Measurements from ENCODE around the gene JAZF1. TPM values are rescaled to one million over a fixed set of nuclear protein-coding genes. Genes with fewer than 3 reads are reported as not detected.

Gene JAZF1
- total and polyA plus RNA-seq, 3 donors from 2014 or later, result 38.5 to 51.0 (median 46.4) TPM

- no peak for DNase-seq
- 93 to 96% methylated on average over 3 of the region's 3 CpGs for WGBS, 2 donors
- no peaks in the 10 kb centered on the region for H3K4me1 ChIP-seq
Measured at GRCh38 chr7:27948861-27949260, 231.7 kb downstream of the JAZF1 start.

GRCh38 chr7:27947586-27948278 lies 232.9 kb downstream of the JAZF1 start:
- Histone ChIP-seq H3K9me3 (no peaks in the 10 kb centered on the region), H3K36me3 (ENCODE audit: low read depth, missing control alignments) (no peaks in the 10 kb centered on the region), H3K27ac (no peak overlapping the region), H3K4me3 (no peak overlapping the region), H3K4me1 (no peaks in the 10 kb centered on the region), H3K27me3 (no peaks in the 10 kb centered on the region)
- TF ChIP-seq POLR2A (IDR thresholded peaks at IDR 0.05) (no peak), CTCF (IDR thresholded peaks at IDR 0.05) (no peak)
- intact Hi-C loops (cut with DNase I; ENCODE audit: low total_unique reads), result no loop called here
- DNase-seq, result no peak
- 68 to 69% methylated on average over 7 of the region's 7 CpGs for WGBS, 2 donors

More at GRCh38 chr7:27948861-27949260, 231.7 kb downstream of the JAZF1 start:
- Histone ChIP-seq H3K36me3 (ENCODE audit: low read depth, missing control alignments) (no peaks in the 10 kb centered on the region), H3K27ac (no peak overlapping the region), H3K27me3 (no peaks in the 10 kb centered on the region), H3K4me3 (no peak overlapping the region), H3K9me3 (no peaks in the 10 kb centered on the region)
- TF ChIP-seq POLR2A (IDR thresholded peaks at IDR 0.05), result no peak
- TF ChIP-seq CTCF (IDR thresholded peaks at IDR 0.05), result no peak
- intact Hi-C loops (cut with DNase I; ENCODE audit: low total_unique reads), result no loop called here

- no peak for DNase-seq
- 75 to 80% methylated on average over 2 of the region's 2 CpGs for WGBS, 2 donors
- H3K4me1 ChIP-seq, result no peaks in the 10 kb centered on the region
- no peak for TF ChIP-seq CTCF (IDR thresholded peaks at IDR 0.05)
- TF ChIP-seq POLR2A (IDR thresholded peaks at IDR 0.05), result no peak
- H3K27ac ChIP-seq, result no peak overlapping the region
- no peaks in the 10 kb centered on the region for H3K9me3 ChIP-seq
- H3K4me3 ChIP-seq, result no peak overlapping the region
- intact Hi-C loops (cut with DNase I; ENCODE audit: low total_unique reads), result no loop called here
- no peaks in the 10 kb centered on the region for H3K27me3 ChIP-seq
- no peaks in the 10 kb centered on the region for H3K36me3 ChIP-seq (ENCODE audit: low read depth, missing control alignments)
Measured at GRCh38 chr7:27946351-27946750, 234.2 kb downstream of the JAZF1 start.

GRCh38 chr7:27945058-27945795 lies 235.4 kb downstream of the JAZF1 start:
- H3K9me3 ChIP-seq, result no peaks in the 10 kb centered on the region
- TF ChIP-seq CTCF (IDR thresholded peaks at IDR 0.05) (no peak), POLR2A (IDR thresholded peaks at IDR 0.05) (no peak)
- H3K4me1 ChIP-seq, result no peaks in the 10 kb centered on the region
- no peaks in the 10 kb centered on the region for H3K36me3 ChIP-seq (ENCODE audit: low read depth, missing control alignments)
- H3K27ac ChIP-seq, result no peak overlapping the region
- WGBS, 2 donors, result 88 to 89% methylated on average over 10 of the region's 10 CpGs
- no peak for DNase-seq
- no peak overlapping the region for H3K4me3 ChIP-seq
- H3K27me3 ChIP-seq, result no peaks in the 10 kb centered on the region
- intact Hi-C loops (cut with DNase I; ENCODE audit: low total_unique reads), result no loop called here

Data from testis (tissue), 3 donors.